22Rv1 (cell line): Measurements from ENCODE around the gene OR7C1.
"Not testable (repeated sequence)": the region's sequence is repeated elsewhere in the genome, so short reads cannot be mapped to it uniquely, and the experiment has no call there.

Experiments used
- H3K27ac ChIP-seq: fragments of 450-650 bp; 2 replicates; pipeline ENCODE4 v1.5.1; 2017
- CTCF ChIP-seq: fragments of 450-650 bp; IDR thresholded peaks from 2 replicates; pipeline ENCODE4 v1.5.1; 2017; ENCODE audit warnings: mild to moderate bottlenecking
- ZFX ChIP-seq: fragments of 450-650 bp; IDR thresholded peaks from 2 replicates; pipeline ENCODE4 v1.6.1; 2017; ENCODE audit warnings: antibody characterized with exemption, borderline replicate concordance

OR7C1 gene

GRCh38 chr19:14782626-14783409 is 52.2 kb downstream of the OR7C1 start:
- TF ChIP-seq ZFX: no peak
- TF ChIP-seq CTCF: no peak
- no peak overlapping the region for H3K27ac ChIP-seq

DNA sequence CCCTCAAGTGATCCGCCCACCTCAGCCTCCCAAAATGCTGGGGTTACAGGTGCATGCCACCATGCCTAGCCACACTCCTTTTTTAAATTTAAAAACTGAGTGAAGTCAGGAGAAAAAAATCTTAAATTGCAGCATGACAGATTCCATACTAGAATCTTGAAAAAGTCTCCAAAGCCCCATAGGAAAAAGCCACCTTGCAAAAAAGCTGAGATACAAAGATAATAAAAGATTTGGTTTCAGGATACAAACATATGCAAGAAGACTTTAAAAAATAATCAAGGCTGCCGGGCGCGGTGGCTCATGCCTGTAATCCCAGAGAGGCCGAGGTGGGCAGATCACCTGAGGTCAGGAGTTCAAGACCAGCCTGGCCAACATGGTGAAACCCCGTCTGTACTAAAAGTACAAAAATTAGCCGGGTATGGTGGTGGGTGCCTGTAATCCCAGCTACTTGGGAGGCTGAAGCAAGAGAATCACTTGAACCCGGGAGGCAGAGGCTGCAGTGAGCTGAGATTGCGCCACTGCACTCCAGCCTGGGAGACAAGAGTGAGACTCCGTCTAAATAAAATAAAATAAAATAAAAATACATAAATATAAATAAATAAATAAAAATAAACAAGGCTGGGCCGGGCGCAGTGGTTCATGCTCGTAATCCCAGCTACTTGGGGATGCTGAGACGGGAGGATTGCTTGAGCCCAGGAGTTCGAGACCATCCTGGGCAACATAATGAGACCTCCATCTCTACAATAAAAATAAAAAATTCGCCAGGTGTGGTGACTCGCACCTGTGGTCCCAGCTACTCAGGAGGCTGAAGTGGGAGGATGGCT is 53.1 kb downstream of the OR7C1 start:
- H3K27ac ChIP-seq: not testable (repeated sequence)

DNA sequence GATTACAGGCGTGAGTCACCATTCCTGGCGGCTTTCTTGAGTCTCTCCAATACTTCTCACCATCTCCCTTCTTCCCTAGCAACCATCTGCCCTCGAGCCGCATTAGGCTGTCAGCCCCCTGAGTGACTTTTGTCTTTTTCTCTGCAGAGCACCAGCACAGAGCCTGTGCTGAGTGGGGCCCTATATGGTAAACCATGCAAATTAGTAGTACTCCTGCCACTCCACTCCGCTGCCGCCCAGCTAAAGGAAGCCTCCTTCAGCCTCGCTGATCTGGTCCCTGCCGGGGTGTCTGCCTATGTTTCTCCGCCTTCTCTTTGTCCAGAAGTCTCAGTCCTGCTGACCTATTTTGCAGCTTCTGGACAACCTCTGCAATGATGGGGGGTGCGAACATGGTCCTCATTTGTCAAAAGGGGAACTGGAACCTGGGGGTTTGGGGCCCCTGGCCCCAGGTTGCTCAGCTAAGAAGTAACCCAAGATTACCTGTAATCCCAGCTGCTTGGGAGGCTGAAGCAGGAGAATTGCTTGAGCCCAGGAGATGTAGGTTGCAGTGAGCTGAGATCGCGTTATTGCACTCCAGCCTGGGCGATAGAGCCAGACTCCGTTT is 54.3 kb downstream of the OR7C1 start:
- H3K27ac ChIP-seq: not testable (repeated sequence)

- no peak overlapping the region for H3K27ac ChIP-seq
- TF ChIP-seq CTCF (no peak), ZFX (no peak)
These were observed 55.8 kb downstream of the OR7C1 start for GRCh38 chr19:14779151-14779550.

- not testable (repeated sequence) for H3K27ac ChIP-seq
These were observed 56.7 kb downstream of the OR7C1 start, which contains the start of gene ADGRE2 for GRCh38 chr19:14778110-14778845. Gene ADGRE2, minus strand, starts transcription at chr19:14778560. Its CDS starts 1,804 bp downstream, at chr19:14776756.

- not testable (repeated sequence) for H3K27ac ChIP-seq
These were observed 57.3 kb downstream of the OR7C1 start for GRCh38 chr19:14777645-14778044.

DNA sequence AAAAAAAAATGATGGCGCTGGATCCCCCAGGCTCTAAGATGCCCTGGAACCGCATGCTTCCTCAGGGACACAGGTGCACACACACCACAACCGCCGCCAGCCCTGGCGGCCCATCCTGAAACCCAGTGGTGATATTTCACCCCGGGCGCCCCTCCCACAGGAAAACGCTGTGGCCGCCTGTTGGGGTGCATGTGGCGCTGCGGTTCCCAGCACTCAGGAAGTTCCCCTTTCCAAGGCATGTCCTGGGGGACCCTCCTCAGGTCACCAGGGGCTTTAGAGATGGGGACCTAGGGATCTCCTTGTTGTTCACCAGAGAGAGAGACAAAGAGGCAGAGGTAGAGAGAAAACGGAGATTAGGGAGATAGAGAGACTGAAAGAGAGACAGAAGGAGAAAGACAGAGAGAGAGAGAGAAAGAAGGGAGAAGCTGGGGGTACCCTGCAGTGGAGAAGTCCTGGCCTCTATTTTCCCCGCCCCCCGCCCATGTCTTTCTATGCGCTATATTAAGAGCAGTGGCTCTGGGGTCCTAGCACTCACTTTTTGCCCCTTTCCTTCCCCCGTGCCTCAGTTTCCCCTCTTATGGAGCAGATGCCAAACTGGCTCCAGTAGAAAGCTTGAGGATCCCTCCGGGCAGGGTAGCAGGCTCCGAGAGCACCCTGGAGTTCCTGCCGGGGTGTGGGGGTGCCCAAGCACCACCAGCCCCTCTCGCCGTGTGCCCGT is 59.0 kb downstream of the OR7C1 start:
- H3K27ac ChIP-seq: no peak overlapping the region
- TF ChIP-seq ZFX (no peak), CTCF (no peak)

GRCh38 chr19:14775326-14775725 is 59.7 kb downstream of the OR7C1 start:
- H3K27ac ChIP-seq: not testable (repeated sequence)

DNA sequence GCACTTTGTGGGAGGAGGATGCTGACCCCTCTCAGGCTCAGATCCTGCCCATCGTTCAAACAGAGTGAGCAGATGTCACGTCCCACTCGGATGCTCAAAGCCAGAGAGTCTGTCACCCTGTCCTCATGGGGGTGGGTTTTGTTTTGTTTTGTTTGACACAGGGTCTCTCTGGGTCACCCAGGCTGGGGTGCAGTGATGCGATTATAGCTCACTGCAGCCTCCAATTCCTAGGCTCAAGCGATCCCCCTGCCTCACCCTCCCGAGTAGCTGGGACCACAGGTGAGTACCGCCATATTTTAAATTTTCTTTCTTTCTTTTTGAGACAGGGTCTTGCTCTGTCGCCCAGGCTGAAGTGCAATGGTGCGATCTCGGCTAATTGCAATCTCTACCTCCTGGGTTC is 60.6 kb downstream of the OR7C1 start:
- TF ChIP-seq CTCF: no peak
- no peak for TF ChIP-seq ZFX
- no peak overlapping the region for H3K27ac ChIP-seq

DNA sequence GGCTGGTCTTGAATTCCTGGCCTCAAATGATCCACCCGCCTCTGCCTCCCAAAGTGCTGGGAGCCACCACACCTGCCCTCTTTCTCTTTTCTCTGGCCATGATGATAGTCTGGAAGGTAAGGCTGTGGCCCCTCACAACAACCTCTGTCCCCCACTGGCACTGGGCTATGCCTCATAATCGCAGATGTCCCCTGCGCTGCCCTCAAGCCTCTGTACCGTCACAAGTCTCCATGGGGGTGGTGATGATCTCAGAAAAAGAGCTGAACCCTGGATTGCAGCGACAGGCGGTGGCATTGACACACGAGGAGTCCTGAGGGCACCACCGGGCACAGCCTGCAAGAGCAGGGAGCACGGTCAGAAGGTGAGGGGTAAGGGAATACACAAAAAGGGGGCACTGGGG is 61.3 kb downstream of the OR7C1 start:
- H3K27ac ChIP-seq: not testable (repeated sequence)
